GM23338 (cell line): ENCODE measurements around the gene TNC. TPM values are rescaled to one million over a fixed set of nuclear protein-coding genes. Genes with fewer than 3 reads are reported as not detected.

Experiments used
- ATAC-seq: fragments of 200-7000 bp; cut with Tn5 transposase; 3 replicates; pipeline ENCODE4 v1.9.1; 2020
- DNase-seq: peaks from one replicate; pipeline ENCODE4 v3.0.0-alpha.2; 2015; ENCODE audit warnings: low spot score
- H2AFZ ChIP-seq: fragments of 200-600 bp; sonication (generic); 2 replicates; pipeline ENCODE4 v1.8.0; 2016; ENCODE audit warnings: antibody characterized with exemption, mild to moderate bottlenecking, moderate library complexity
- H3F3A ChIP-seq: fragments of 200-600 bp; sonication (generic); replicated peaks from 2 replicates; pipeline ENCODE4 v1.8.0; 2017; ENCODE audit warnings: antibody characterized with exemption, mixed run types, low read depth
- H3K27ac ChIP-seq: fragments of 200-600 bp; sonication (generic); 2 replicates; pipeline ENCODE4 v1.6.1; 2016; ENCODE audit warnings: low read depth
- H3K27me3 ChIP-seq: fragments of 200-600 bp; sonication (generic); 2 replicates; pipeline ENCODE4 v1.8.0; 2016; ENCODE audit warnings: mild to moderate bottlenecking, mixed run types, moderate library complexity; ENCODE audit not compliant: insufficient read depth
- H3K36me3 ChIP-seq: fragments of 200-600 bp; sonication (generic); 2 replicates; pipeline ENCODE4 v1.8.0; 2016; ENCODE audit warnings: mild to moderate bottlenecking; ENCODE audit not compliant: insufficient read depth
- H3K4me1 ChIP-seq: fragments of 200-600 bp; sonication (generic); 2 replicates; pipeline ENCODE4 v1.8.0; 2016; ENCODE audit warnings: mild to moderate bottlenecking, moderate library complexity; ENCODE audit not compliant: insufficient read depth
- H3K4me2 ChIP-seq: fragments of 200-600 bp; sonication (generic); 2 replicates; pipeline ENCODE4 v1.7.1; 2017; ENCODE audit warnings: mixed run types
- H3K4me3 ChIP-seq: fragments of 200-600 bp; sonication (generic); 2 replicates; pipeline ENCODE4 v1.6.1; 2016; ENCODE audit warnings: mixed run types
- H3K79me2 ChIP-seq: fragments of 200-600 bp; sonication (generic); replicated peaks from 2 replicates; pipeline ENCODE4 v1.8.0; 2017; ENCODE audit warnings: mild to moderate bottlenecking; ENCODE audit not compliant: insufficient read depth
- H3K9me2 ChIP-seq: fragments of 200-600 bp; sonication (generic); 2 replicates; pipeline ENCODE4 v1.8.0; 2017; ENCODE audit not compliant: insufficient read depth
- H4K20me1 ChIP-seq: fragments of 200-600 bp; sonication (generic); replicated peaks from 2 replicates; pipeline ENCODE4 v1.8.0; 2017; ENCODE audit warnings: mild to moderate bottlenecking; ENCODE audit not compliant: insufficient read depth
- H3K27ac Mint-ChIP-seq: 2 replicates; pipeline ENCODE4 v1.8.0; 2020; ENCODE audit warnings: inconsistent platforms, mild to moderate bottlenecking, moderate library complexity, mixed read lengths
- H3K27me3 Mint-ChIP-seq: 3 replicates; pipeline ENCODE4 v1.8.0; 2022; ENCODE audit warnings: low read depth, mild to moderate bottlenecking, moderate library complexity, mixed read lengths, inconsistent platforms; ENCODE audit not compliant: insufficient read depth, poor library complexity
- H3K36me3 Mint-ChIP-seq: 3 replicates; pipeline ENCODE4 v1.8.0; 2021; ENCODE audit warnings: low read depth, mild to moderate bottlenecking, inconsistent platforms, moderate library complexity, mixed read lengths
- H3K4me1 Mint-ChIP-seq: 3 replicates; pipeline ENCODE4 v1.8.0; 2020; ENCODE audit warnings: mild to moderate bottlenecking, inconsistent platforms, mixed read lengths
- H3K4me3 Mint-ChIP-seq: 3 replicates; pipeline ENCODE4 v1.8.0; 2021; ENCODE audit warnings: moderate library complexity, mild to moderate bottlenecking, inconsistent platforms, mixed read lengths
- H3K9me3 Mint-ChIP-seq: 3 replicates; pipeline ENCODE4 v1.8.0; 2020; ENCODE audit warnings: moderate library complexity, mild to moderate bottlenecking, inconsistent platforms, mixed read lengths
- CREB1 ChIP-seq: fragments of 250-450 bp; sonication (Bioruptor Pico); IDR thresholded peaks from 2 replicates; pipeline ENCODE4 v1.5.0; 2020; ENCODE audit warnings: low read depth, mild to moderate bottlenecking, moderate library complexity
- ETS1 ChIP-seq: IDR thresholded peaks from 2 replicates; pipeline ENCODE4 v1.6.1; 2016; ENCODE audit warnings: antibody characterized with exemption
- EZH2 ChIP-seq: fragments of 200-600 bp; sonication (generic); IDR thresholded peaks from one replicate; pipeline ENCODE4 v1.8.0; 2017; ENCODE audit warnings: antibody characterized with exemption, mild to moderate bottlenecking, low read depth; ENCODE audit not compliant: unreplicated experiment
- EZH2phosphoT487 ChIP-seq: fragments of 200-600 bp; sonication (generic); IDR thresholded peaks from one replicate; pipeline ENCODE4 v1.8.1; 2018; ENCODE audit warnings: antibody characterized with exemption; ENCODE audit not compliant: unreplicated experiment
- JUNB ChIP-seq: IDR thresholded peaks from one replicate; pipeline ENCODE4 v1.6.1; 2016; ENCODE audit warnings: antibody characterized with exemption; ENCODE audit not compliant: unreplicated experiment
- NANOG ChIP-seq: IDR thresholded peaks from 2 replicates; pipeline ENCODE4 v1.6.1; 2016; ENCODE audit warnings: antibody characterized with exemption, borderline replicate concordance
- POLR2AphosphoS5 ChIP-seq: IDR thresholded peaks from 2 replicates; pipeline ENCODE4 v1.6.1; 2016; ENCODE audit warnings: antibody characterized with exemption, low read depth
- STAT1 ChIP-seq: IDR thresholded peaks from one replicate; pipeline ENCODE4 v1.6.1; 2016; ENCODE audit warnings: antibody characterized with exemption; ENCODE audit not compliant: unreplicated experiment
- ZNF114 ChIP-seq: fragments of 250-450 bp; sonication (Bioruptor Pico); IDR thresholded peaks from 2 replicates; pipeline ENCODE4 v1.5.0; 2020; ENCODE audit warnings: mild to moderate bottlenecking, moderate library complexity
- ZNF331 ChIP-seq: fragments of 250-450 bp; sonication (Bioruptor Pico); IDR thresholded peaks from 2 replicates; pipeline ENCODE4 v1.5.0; 2020; ENCODE audit warnings: low read depth, mild to moderate bottlenecking, moderate library complexity
- polyA plus RNA-seq: library from polyadenylated mRNA; unstranded; fragments of >200 nt; fragmentation: Nextera tagmentation; extraction: Ambion mirVana; gene quantifications from 2 replicates; pipeline ENCODE4 v1.2.1, GENCODE V29; 2016
- total RNA-seq: library from RNA; depleted of rRNA; stranded (reverse); fragments of >200 nt; shearing (Covaris generic); gene quantifications from 2 replicates; pipeline ENCODE4 v1.2.3, GENCODE V29; 2014
- TF ChIP-seq, protein P1 (sequence below): IDR thresholded peaks from one replicate; pipeline ENCODE4 v1.6.1; 2018; ENCODE audit warnings: antibody characterized with exemption; ENCODE audit not compliant: unreplicated experiment
- TF ChIP-seq, protein P2 (sequence below), 2 experiments: fragments of 200-600 bp in 1 of 2; sonication (generic) in 1 of 2; conservative IDR thresholded peaks; 2 replicates each; pipeline versions ENCODE4 v1.5.1 to v1.6.1; 2016 to 2017; ENCODE audit warnings: antibody characterized with exemption in 2 of 2, low read depth in 2 of 2, mild to moderate bottlenecking in 2 of 2, moderate library complexity in 1 of 2
- TF ChIP-seq, protein P3 (sequence below): fragments of 250-450 bp; sonication (Bioruptor Pico); IDR thresholded peaks from 2 replicates; pipeline ENCODE4 v1.5.0; 2020; ENCODE audit warnings: mild to moderate bottlenecking, moderate library complexity

Gene TNC
- total and polyA plus RNA-seq, 2 experiments from 2014 or later: 0.89 to 2.7 TPM

- no peak for TF ChIP-seq NANOG
- no peak for TF ChIP-seq STAT1
- TF ChIP-seq, protein P1, sequence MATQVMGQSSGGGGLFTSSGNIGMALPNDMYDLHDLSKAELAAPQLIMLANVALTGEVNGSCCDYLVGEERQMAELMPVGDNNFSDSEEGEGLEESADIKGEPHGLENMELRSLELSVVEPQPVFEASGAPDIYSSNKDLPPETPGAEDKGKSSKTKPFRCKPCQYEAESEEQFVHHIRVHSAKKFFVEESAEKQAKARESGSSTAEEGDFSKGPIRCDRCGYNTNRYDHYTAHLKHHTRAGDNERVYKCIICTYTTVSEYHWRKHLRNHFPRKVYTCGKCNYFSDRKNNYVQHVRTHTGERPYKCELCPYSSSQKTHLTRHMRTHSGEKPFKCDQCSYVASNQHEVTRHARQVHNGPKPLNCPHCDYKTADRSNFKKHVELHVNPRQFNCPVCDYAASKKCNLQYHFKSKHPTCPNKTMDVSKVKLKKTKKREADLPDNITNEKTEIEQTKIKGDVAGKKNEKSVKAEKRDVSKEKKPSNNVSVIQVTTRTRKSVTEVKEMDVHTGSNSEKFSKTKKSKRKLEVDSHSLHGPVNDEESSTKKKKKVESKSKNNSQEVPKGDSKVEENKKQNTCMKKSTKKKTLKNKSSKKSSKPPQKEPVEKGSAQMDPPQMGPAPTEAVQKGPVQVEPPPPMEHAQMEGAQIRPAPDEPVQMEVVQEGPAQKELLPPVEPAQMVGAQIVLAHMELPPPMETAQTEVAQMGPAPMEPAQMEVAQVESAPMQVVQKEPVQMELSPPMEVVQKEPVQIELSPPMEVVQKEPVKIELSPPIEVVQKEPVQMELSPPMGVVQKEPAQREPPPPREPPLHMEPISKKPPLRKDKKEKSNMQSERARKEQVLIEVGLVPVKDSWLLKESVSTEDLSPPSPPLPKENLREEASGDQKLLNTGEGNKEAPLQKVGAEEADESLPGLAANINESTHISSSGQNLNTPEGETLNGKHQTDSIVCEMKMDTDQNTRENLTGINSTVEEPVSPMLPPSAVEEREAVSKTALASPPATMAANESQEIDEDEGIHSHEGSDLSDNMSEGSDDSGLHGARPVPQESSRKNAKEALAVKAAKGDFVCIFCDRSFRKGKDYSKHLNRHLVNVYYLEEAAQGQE: no peak
- no peak for TF ChIP-seq ZNF331 (CRISPR knock-in tag)
- TF ChIP-seq, protein P2, sequence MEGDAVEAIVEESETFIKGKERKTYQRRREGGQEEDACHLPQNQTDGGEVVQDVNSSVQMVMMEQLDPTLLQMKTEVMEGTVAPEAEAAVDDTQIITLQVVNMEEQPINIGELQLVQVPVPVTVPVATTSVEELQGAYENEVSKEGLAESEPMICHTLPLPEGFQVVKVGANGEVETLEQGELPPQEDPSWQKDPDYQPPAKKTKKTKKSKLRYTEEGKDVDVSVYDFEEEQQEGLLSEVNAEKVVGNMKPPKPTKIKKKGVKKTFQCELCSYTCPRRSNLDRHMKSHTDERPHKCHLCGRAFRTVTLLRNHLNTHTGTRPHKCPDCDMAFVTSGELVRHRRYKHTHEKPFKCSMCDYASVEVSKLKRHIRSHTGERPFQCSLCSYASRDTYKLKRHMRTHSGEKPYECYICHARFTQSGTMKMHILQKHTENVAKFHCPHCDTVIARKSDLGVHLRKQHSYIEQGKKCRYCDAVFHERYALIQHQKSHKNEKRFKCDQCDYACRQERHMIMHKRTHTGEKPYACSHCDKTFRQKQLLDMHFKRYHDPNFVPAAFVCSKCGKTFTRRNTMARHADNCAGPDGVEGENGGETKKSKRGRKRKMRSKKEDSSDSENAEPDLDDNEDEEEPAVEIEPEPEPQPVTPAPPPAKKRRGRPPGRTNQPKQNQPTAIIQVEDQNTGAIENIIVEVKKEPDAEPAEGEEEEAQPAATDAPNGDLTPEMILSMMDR (conservative IDR thresholded peaks at IDR 0.05; ENCODE audit: low read depth in 2 of 2): no peak
- no peak for TF ChIP-seq POLR2AphosphoS5
- TF ChIP-seq CREB1 (CRISPR knock-in tag): no peak
- TF ChIP-seq, protein P3, sequence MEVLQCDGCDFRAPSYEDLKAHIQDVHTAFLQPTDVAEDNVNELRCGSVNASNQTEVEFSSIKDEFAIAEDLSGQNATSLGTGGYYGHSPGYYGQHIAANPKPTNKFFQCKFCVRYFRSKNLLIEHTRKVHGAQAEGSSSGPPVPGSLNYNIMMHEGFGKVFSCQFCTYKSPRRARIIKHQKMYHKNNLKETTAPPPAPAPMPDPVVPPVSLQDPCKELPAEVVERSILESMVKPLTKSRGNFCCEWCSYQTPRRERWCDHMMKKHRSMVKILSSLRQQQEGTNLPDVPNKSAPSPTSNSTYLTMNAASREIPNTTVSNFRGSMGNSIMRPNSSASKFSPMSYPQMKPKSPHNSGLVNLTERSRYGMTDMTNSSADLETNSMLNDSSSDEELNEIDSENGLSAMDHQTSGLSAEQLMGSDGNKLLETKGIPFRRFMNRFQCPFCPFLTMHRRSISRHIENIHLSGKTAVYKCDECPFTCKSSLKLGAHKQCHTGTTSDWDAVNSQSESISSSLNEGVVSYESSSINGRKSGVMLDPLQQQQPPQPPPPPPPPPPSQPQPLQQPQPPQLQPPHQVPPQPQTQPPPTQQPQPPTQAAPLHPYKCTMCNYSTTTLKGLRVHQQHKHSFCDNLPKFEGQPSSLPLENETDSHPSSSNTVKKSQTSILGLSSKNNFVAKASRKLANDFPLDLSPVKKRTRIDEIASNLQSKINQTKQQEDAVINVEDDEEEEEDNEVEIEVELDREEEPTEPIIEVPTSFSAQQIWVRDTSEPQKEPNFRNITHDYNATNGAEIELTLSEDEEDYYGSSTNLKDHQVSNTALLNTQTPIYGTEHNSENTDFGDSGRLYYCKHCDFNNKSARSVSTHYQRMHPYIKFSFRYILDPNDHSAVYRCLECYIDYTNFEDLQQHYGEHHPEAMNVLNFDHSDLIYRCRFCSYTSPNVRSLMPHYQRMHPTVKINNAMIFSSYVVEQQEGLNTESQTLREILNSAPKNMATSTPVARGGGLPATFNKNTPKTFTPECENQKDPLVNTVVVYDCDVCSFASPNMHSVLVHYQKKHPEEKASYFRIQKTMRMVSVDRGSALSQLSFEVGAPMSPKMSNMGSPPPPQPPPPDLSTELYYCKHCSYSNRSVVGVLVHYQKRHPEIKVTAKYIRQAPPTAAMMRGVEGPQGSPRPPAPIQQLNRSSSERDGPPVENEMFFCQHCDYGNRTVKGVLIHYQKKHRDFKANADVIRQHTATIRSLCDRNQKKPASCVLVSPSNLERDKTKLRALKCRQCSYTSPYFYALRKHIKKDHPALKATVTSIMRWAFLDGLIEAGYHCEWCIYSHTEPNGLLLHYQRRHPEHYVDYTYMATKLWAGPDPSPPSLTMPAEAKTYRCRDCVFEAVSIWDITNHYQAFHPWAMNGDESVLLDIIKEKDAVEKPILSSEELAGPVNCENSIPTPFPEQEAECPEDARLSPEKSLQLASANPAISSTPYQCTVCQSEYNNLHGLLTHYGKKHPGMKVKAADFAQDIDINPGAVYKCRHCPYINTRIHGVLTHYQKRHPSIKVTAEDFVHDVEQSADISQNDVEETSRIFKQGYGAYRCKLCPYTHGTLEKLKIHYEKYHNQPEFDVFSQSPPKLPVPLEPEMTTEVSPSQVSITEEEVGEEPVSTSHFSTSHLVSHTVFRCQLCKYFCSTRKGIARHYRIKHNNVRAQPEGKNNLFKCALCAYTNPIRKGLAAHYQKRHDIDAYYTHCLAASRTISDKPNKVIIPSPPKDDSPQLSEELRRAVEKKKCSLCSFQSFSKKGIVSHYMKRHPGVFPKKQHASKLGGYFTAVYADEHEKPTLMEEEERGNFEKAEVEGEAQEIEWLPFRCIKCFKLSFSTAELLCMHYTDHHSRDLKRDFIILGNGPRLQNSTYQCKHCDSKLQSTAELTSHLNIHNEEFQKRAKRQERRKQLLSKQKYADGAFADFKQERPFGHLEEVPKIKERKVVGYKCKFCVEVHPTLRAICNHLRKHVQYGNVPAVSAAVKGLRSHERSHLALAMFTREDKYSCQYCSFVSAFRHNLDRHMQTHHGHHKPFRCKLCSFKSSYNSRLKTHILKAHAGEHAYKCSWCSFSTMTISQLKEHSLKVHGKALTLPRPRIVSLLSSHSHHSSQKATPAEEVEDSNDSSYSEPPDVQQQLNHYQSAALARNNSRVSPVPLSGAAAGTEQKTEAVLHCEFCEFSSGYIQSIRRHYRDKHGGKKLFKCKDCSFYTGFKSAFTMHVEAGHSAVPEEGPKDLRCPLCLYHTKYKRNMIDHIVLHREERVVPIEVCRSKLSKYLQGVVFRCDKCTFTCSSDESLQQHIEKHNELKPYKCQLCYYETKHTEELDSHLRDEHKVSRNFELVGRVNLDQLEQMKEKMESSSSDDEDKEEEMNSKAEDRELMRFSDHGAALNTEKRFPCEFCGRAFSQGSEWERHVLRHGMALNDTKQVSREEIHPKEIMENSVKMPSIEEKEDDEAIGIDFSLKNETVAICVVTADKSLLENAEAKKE (CRISPR knock-in tag): no peak
- no peak for TF ChIP-seq JUNB
- no peak for TF ChIP-seq EZH2phosphoT487
- TF ChIP-seq ZNF114: no peak
- TF ChIP-seq EZH2: no peak
- TF ChIP-seq ETS1: no peak
- H4K20me1 ChIP-seq: no peaks in the 10 kb centered on the region
- Mint-ChIP-seq H3K36me3 (no peaks in the 10 kb centered on the region), H3K27me3 (no peaks in the 10 kb centered on the region), H3K27ac (no peak overlapping the region), H3K4me3 (no peak overlapping the region), H3K9me3 (peaks cover 10% of the 10 kb centered on the region; the same call in 1 of the 3 replicates), H3K4me1 (no peaks in the 10 kb centered on the region)
- no peaks in the 10 kb centered on the region for H3K79me2 ChIP-seq
- H3K36me3 ChIP-seq: no peaks in the 10 kb centered on the region
- H3K4me3 ChIP-seq: no peak overlapping the region
- H3K9me2 ChIP-seq: 0 out of 2 replicates have a peak, but pooled peaks cover 2% of the 10 kb centered on the region
- no peak for ATAC-seq
- no peak overlapping the region for H2AFZ ChIP-seq
- no peaks in the 10 kb centered on the region for H3K27me3 ChIP-seq
- H3K27ac ChIP-seq: no peak overlapping the region
- no peak for DNase-seq
- no peaks in the 10 kb centered on the region for H3F3A ChIP-seq
- no peaks in the 10 kb centered on the region for H3K4me1 ChIP-seq
- H3K4me2 ChIP-seq: no peak overlapping the region
These were observed 39.3 kb upstream of the TNC start for GRCh38 chr9:115157245-115157674.
